AML-193 (cell line): ENCODE measurements around the gene PSMC6.
"Not testable (repeated sequence)": the region's sequence is repeated elsewhere in the genome, so short reads cannot be mapped to it uniquely, and the experiment has no call there.

Experiments
- DNase-seq, 2 experiments: peaks; one replicate each; lab custom pipeline; 2025; lab: John Stamatoyannopoulos, UW

PSMC6 gene

GRCh38 chr14:52723514-52724359 is 16.7 kb downstream of the PSMC6 start:
- no peak for DNase-seq

DNA sequence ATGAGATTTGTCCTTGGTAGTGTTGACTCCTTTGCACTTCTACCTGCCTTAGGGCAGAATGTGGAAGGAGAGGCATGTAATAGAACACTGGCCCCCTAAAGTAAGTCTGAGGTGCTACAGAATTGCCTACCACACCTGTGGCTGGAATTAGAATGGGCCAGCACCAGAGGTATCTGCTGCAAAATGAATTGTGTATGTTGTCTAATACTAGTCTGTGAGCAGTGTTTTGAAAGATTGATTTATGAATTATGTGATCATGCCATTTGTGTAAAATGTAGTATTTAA is 17.3 kb downstream of the PSMC6 start:
- no peak for DNase-seq

DNA sequence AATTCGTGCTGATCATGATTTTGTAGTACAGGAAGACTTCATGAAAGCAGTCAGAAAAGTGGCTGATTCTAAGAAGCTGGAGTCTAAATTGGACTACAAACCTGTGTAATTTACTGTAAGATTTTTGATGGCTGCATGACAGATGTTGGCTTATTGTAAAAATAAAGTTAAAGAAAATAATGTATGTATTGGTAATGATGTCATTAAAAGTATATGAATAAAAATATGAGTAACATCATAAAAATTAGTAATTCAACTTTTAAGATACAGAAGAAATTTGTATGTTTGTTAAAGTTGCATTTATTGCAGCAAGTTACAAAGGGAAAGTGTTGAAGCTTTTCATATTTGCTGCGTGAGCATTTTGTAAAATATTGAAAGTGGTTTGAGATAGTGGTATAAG is 20.5 kb downstream of the PSMC6 start:
- not testable (repeated sequence) for DNase-seq

DNA sequence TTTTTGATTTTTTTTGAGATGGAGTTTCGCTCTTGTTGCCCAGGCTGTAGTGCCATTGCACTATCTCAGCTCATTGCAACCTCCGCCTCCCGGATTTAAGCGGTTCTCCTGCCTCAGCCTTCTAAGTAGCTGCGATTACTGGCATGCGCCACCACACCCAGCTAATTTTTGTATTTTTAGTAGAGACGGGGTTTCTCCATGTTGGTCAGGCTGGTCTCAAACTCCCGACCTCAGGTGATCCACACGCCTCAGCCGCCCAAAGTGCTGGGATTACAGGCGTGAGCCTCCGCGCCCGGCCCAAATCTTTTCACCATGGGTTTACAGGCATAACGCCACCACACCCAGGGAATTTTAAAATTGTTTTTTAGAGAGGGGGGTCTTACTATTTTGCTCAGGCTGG is 22.0 kb downstream of the PSMC6 start:
- DNase-seq = not testable (repeated sequence)

GRCh38 chr14:52729585-52729924 is 22.6 kb downstream of the PSMC6 start:
- no peak for DNase-seq

DNA sequence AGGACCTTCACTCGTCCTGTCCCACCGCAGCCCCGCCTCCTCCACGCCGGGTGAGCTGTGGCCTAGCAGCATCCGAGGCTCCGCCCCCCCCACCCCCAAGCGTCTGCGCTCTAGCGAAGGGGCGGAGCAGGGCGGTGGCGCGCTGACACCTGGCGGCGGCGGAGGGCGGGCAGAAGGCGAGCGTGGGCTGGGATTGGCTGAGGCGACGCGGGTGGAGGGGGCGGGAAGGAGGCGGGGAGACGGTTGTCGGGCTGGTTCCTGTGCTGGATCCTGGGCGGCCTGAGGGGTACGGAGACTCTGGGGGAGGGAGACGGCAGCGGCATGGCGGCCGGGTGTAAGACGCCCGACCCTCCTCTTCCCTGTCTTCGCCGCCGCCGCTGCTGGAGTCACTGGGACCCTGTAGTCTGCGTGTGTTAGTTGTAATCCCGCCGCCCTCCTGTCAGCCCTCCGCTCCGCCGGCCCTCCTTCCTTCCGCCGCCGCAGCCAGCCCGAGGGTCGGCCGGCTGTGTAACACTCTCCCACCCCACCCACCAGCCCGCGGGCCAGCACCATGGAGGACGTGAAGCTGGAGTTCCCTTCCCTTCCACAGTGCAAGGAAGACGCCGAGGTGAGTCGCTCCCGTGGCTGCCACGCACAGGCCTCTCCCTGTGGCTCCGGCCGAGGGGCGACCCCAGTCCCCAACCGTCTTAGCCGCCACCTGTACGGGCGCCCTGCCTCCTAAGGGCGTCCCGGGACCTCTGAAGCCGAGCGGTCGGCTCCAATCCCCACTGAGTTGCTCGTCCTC is 23.1 kb downstream of the PSMC6 start, which contains the start of gene STYX:
TSS of gene STYX (plus strand) at position 242 of the 784 bp plus-strand sequence. CDS start at position 551, 309 bp downstream.
- DNase-seq = peak; percentile 94

DNA sequence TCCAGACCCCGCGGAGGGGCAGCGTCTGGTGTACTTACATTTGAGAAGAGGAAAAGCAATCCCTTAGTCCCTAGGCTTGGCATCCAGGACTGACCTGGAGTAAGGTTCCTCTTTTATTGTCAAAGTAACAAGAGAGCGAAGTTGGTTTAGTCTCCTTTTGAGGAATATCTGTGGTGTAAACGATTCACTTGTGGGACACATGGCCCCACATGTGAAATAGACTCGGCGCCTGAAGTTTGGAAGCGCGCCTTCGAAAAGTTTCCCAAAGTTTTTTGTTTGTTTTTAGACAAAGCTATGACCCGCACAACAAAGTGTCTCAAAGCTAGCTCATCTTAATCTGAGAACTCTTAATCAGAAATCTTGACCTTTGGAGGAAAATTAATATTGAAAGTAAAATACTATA is 23.7 kb downstream of the PSMC6 start:
- peak; percentile 10 to 19 for DNase-seq

GRCh38 chr14:52733824-52734223 is 26.8 kb downstream of the PSMC6 start:
- no peak for DNase-seq

- no peak for DNase-seq
These were observed 29.0 kb downstream of the PSMC6 start for GRCh38 chr14:52735921-52736489.

GRCh38 chr14:52738409-52738808 is 31.4 kb downstream of the PSMC6 start:
- no peak for DNase-seq

- DNase-seq = no peak
These were observed 33.8 kb downstream of the PSMC6 start for GRCh38 chr14:52740751-52741150.

- DNase-seq = no peak
These were observed 34.9 kb downstream of the PSMC6 start for GRCh38 chr14:52741865-52742264.

GRCh38 chr14:52748647-52749292 is 41.8 kb downstream of the PSMC6 start:
- no peak for DNase-seq

DNA sequence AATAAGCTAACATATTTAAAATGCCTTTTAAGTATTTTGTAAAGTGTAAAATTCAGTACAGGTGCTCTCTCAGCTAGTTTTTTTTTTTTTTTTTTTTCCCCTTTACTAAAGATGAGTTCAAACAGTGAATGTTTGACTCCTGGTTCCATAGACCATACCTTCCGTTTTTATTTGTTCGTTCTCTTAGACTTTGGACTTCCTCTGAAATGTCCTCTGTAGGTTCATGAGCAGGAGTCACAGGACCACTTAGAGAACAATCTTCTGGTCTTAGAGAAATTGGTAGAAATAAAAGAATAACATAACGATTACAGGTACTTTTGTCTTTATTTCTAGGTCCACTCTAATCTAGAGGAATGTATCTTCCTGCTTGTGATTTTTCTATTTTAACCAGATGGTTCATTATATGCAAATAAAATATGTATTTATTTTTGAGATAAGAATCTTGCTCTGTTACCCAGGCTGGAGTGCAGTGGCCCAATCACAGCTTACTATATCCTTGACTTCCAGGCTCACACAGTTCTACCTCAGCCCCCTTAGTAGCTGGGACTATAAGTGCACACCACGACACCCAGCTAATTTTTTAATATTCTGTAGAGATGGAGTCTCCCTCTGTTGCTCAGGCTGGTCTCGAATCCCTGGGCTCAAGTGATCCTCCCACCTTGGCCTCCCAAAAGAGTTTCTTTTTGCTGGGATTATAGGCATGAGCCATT is 48.8 kb downstream of the PSMC6 start:
- no peak for DNase-seq

DNA sequence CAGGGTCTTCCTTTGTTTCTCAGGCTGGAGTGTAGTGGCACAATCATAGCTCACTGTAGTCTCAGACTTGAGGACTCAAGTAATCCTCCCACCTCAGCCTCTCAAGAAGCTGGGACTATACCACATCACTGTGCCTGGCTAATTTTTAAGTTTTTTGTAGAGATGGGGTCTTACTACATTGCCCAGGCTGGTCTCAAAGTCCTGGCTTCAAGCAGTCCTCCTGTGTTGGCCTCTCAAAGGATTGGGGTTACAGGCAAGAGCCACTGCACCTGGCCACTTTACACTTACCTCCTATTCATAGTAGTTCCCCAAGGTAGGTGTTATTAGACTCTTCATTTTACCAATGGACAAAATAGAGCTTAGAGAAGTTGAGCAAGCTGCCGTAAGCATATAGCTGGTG is 52.1 kb downstream of the PSMC6 start:
- DNase-seq = no peak

GRCh38 chr14:52762923-52763322 is 55.9 kb downstream of the PSMC6 start:
- not testable (repeated sequence) for DNase-seq

- no peak for DNase-seq
These were observed 60.2 kb downstream of the PSMC6 start for GRCh38 chr14:52767058-52767833.

GRCh38 chr14:52769887-52770286 is 62.9 kb downstream of the PSMC6 start:
- DNase-seq = no peak

DNA sequence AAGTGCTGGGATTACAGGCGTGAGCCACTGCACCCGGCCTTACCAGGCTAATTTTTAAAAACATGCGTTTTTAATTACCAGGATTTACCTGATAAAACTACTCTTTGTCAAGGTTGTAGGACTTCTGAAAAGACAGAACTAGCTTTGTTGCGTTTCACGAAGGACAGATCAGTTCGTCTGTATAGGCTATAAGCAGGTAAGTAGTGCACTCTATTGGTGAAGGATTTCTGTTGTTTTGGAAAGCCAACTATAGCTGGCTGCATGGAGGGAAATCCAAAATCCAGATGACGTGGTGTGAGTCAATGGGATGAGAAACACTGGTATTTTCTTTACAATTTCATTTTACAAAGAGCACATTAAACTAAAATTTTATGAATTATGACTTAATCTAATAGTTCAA is 69.8 kb downstream of the PSMC6 start:
- no peak for DNase-seq
